Activated CD4-positive, alpha-beta memory T cell treated with anti-CD3 and anti-CD28 coated beads for 36 hours (primary cell): Measurements from ENCODE around the gene DDX46. TPM values are rescaled to one million over a fixed set of nuclear protein-coding genes. Genes with fewer than 3 reads are reported as not detected.
"Not testable (repeated sequence)": the region's sequence is repeated elsewhere in the genome, so short reads cannot be mapped to it uniquely, and the experiment has no call there.

Experiments
- CTCF ChIA-PET: fragments of 350-600 bp; sonication (Branson Sonifier 250); formaldehyde crosslinking; loops from one replicate; lab custom pipeline; 2021; ENCODE audit warnings: antibody characterized with exemption, inconsistent platforms; lab: Charles Lee
- POLR2A ChIA-PET: fragments of 350-600 bp; sonication (Branson Sonifier 250); formaldehyde crosslinking; loops from one replicate; lab custom pipeline; 2021; ENCODE audit warnings: antibody characterized with exemption; lab: Charles Lee
- DNase-seq: peaks from one replicate; pipeline ENCODE4 v3.0.0-alpha.2; 2020
- H3K27ac Mint-ChIP-seq: one replicate; pipeline ENCODE4 v1.8.0; 2021; ENCODE audit warnings: mixed read lengths
- H3K27me3 Mint-ChIP-seq: one replicate; pipeline ENCODE4 v1.8.0; 2021; ENCODE audit warnings: mixed read lengths
- H3K36me3 Mint-ChIP-seq: one replicate; pipeline ENCODE4 v1.8.0; 2021; ENCODE audit warnings: mixed read lengths
- H3K4me1 Mint-ChIP-seq: one replicate; pipeline ENCODE4 v1.8.0; 2021; ENCODE audit warnings: low read depth, mixed read lengths
- H3K4me3 Mint-ChIP-seq: one replicate; pipeline ENCODE4 v1.8.0; 2021; ENCODE audit warnings: mild to moderate bottlenecking, mixed read lengths
- H3K9me3 Mint-ChIP-seq: one replicate; pipeline ENCODE4 v1.8.0; 2021; ENCODE audit warnings: mixed read lengths
- intact Hi-C: fragments of 100-400 bp; cut with micrococcal nuclease; formaldehyde crosslinking; loops from one replicate; pipeline ENCODE4 v1.15.1; 2023
- total RNA-seq, 2 experiments: library from RNA; stranded (reverse); gene quantifications; one replicate each; pipeline ENCODE4 v1.2.3, GENCODE V29; 2021

Gene DDX46
- total RNA-seq, 2 experiments from 2014 or later, result 67.4 to 68.0 TPM

DNA sequence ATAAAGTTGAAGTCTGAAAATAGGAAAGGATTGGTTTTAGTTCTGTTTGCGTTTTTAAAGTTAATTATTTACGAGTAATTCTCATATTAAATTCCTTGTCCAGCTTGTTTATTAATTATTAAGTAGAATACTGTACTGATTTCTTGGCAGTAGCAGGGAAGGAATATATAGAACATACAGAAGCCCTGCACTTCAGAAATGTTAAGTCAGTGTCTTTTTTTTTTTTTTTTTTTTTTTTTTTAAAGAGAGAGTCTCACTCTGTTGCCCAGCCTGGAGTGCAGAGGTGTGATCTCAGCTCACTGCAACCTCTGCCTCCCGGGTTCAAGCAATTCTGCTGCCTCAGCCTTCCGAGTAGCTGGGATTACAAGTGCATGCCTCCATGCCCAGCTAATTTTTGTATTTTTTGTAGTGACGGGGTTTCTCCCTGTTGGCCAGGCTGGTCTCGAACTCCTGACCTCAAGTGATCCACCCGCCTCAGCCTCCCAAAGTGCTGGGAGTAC lies 90.9 kb downstream of the DDX46 start:
- intact Hi-C loops, DNase-seq, H3K4me3 Mint-ChIP-seq, H3K27me3 Mint-ChIP-seq, H3K9me3 Mint-ChIP-seq: not testable (repeated sequence)
- CTCF ChIA-PET, result interaction anchor here (0.8 to 1.4 kb wide), 2 partner anchors 55 to 65 kb away, joined by 3 to 5 read pairs; partner anchors contain the start of gene PCBD2
- Mint-ChIP-seq H3K27ac (peak overlapping the region; percentile 13), H3K4me1 (peaks cover 35% of the 10 kb centered on the region), H3K36me3 (peaks cover 18% of the 10 kb centered on the region)
- POLR2A ChIA-PET, result interaction anchor here (0.9 to 1.4 kb wide), 3 partner anchors 24 to 55 kb away, joined by 3 to 7 read pairs (median 7); partner anchors contain the start of genes PCBD2 and TXNDC15

DNA sequence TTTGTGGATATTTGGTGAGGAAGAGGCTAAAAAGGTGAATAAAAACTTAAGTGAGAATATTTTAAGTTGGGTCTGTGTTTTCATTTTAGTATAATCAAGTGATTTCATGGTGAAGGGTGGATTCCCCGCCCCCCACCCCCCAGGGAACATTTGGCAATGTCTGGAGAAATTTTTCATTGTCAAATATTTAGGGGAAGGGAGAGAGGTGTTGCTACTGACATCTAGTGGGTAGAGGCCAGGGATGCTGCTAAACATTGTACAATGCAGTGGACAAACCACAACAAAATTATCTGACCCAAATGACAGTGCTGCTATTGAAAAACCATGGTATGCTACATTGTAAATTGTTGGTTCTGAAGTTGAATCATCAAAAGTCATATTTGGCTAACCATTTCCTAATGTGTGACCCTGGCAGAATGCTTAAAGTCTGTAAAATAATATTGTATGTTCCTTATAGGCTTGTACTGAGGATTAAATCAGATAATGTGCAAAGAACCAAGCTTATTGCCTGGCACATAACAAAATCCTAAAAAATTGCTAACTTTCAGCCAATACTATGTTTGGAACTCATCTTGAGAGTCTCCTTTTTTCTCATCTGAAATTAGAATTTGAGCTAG lies 92.8 kb downstream of the DDX46 start:
- no peak for DNase-seq
- no peak overlapping the region for H3K27ac Mint-ChIP-seq
- H3K9me3 Mint-ChIP-seq, result no peaks in the 10 kb centered on the region
- no peaks in the 10 kb centered on the region for H3K27me3 Mint-ChIP-seq
- CTCF ChIA-PET, result interaction anchor here (0.7 to 2.0 kb wide), 5 partner anchors 9 to 675 kb away, joined by 3 to 6 read pairs (median 3); partner anchors contain the start of genes CAMLG, PCBD2 and SKP1
- H3K36me3 Mint-ChIP-seq, result peaks cover 30% of the 10 kb centered on the region
- H3K4me3 Mint-ChIP-seq, result no peak overlapping the region
- intact Hi-C loops, result no loop called here
- POLR2A ChIA-PET, result no interaction called here
- H3K4me1 Mint-ChIP-seq, result peaks cover 25% of the 10 kb centered on the region

DNA sequence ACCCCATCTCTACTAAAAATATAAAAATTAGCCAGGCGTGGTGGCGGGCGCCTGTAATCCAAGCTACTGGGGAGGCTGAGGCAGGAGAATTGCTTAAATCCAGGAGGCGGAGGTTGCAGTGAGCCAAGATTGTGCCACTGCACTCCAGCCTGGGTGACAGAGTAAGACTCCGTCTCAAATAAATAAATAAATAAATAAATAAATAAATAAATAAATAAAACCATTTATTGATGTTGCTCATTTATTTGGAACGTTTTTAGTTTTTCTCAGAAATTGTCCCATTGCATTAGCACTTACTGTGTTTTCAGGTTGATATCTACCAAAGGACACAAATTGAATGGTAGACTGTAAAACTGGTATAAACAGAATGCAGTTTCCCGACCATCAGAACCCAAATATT lies 97.9 kb downstream of the DDX46 start:
- H3K9me3 Mint-ChIP-seq, H3K4me1 Mint-ChIP-seq, POLR2A ChIA-PET, H3K4me3 Mint-ChIP-seq, intact Hi-C loops, DNase-seq, H3K27me3 Mint-ChIP-seq, H3K27ac Mint-ChIP-seq: not testable (repeated sequence)
- CTCF ChIA-PET, result interaction anchor here (1.0 kb wide), 1 partner anchor 48 kb away, joined by 3 read pairs; no protein-coding TSS in a partner anchor
- peaks cover 30% of the 10 kb centered on the region for H3K36me3 Mint-ChIP-seq

DNA sequence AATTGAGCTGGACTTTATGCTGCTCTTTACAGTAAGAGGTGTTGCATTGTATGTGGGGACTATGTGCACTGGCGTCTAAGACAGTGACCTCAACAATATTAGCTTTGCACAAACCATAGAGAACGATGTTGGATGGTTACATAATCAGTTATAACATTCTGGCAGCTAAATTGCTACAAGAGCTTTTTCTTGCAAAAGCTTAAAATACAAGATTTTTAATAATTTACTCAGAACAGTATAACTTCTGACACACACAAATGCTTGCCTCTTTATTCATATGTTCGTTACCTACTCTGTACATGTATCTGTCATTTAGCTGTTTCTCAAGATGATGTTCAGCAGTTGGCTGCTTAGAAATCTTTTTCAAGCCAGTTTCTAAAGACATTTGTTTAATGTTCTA lies 98.8 kb downstream of the DDX46 start:
- POLR2A ChIA-PET, result interaction anchor here (0.8 kb wide), 1 partner anchor 10 kb away, joined by 3 read pairs; no protein-coding TSS in a partner anchor

DNA sequence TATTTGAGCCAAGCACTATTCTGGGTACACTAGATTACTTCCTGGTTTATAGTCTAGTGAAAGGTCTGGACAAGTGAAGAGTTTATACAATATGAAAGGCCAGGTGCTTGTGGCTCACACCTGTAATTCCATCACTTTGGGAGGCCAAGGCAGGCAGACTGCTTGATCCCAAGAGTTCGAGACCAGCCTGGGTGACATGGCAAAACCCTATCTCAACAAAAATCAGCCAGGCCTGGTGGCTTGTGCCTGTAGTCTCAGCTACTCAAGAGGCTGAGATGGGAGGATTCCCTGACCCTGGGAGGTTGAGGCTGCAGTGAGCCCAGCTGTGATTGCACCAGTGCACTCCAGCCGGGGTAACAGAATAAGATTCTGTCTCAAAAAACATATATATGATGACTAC lies 106.1 kb downstream of the DDX46 start:
- no peak overlapping the region for H3K4me3 Mint-ChIP-seq
- H3K9me3 Mint-ChIP-seq, result no peaks in the 10 kb centered on the region
- CTCF ChIA-PET, result interaction anchor here (0.9 to 1.8 kb wide), 3 partner anchors 9 to 40 kb away, joined by 3 to 4 read pairs (median 3); partner anchors contain the start of gene PCBD2
- no peaks in the 10 kb centered on the region for H3K27me3 Mint-ChIP-seq
- H3K4me1 Mint-ChIP-seq, result no peaks in the 10 kb centered on the region
- intact Hi-C loops, result no loop called here
- POLR2A ChIA-PET, result interaction anchor here (0.9 to 1.2 kb wide), 2 partner anchors 9 to 37 kb away, joined by 3 read pairs; partner anchors contain the start of gene TXNDC15
- no peak overlapping the region for H3K27ac Mint-ChIP-seq
- no peak for DNase-seq
- H3K36me3 Mint-ChIP-seq, result peaks cover 7% of the 10 kb centered on the region

More for the DNA sequence above, 98.8 kb downstream of the DDX46 start:
- DNase-seq, result no peak
- peaks cover 28% of the 10 kb centered on the region for H3K36me3 Mint-ChIP-seq
- CTCF ChIA-PET, result no interaction called here
- H3K27ac Mint-ChIP-seq, result no peak overlapping the region
- H3K27me3 Mint-ChIP-seq, result no peaks in the 10 kb centered on the region
- intact Hi-C loops, result no loop called here
- no peak overlapping the region for H3K4me3 Mint-ChIP-seq
- peaks cover 6% of the 10 kb centered on the region for H3K4me1 Mint-ChIP-seq
- no peaks in the 10 kb centered on the region for H3K9me3 Mint-ChIP-seq

DNA sequence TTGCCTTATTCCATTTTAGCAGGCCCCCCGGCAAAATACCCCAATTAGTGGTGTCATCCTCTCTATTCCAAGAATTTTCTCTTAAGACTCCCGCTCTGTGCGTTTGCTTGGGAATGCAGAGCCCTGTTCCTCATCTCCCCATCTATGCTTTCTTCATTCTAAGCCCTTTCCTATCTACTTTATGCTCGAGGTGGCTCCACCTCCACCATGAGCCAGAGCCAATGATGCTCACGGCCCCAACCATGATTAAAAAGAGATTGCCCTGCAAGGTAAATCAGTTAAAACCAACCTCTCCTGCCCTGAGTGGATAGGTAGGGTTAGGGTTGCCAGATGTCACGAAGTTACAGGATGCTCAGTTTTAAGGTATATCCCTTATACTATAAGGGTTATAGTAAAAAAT lies 114.9 kb downstream of the DDX46 start:
- peaks cover 11% of the 10 kb centered on the region for H3K36me3 Mint-ChIP-seq
- no peaks in the 10 kb centered on the region for H3K27me3 Mint-ChIP-seq
- no peaks in the 10 kb centered on the region for H3K9me3 Mint-ChIP-seq
- CTCF ChIA-PET, result interaction anchor here (0.9 to 2.7 kb wide), 6 partner anchors 10 to 584 kb away, joined by 3 to 19 read pairs (median 4); partner anchors contain the start of genes CAMLG and PCBD2
- peak overlapping the region; percentile 95 for H3K4me3 Mint-ChIP-seq
- peaks cover 33% of the 10 kb centered on the region for H3K4me1 Mint-ChIP-seq
- peak overlapping the region; percentile 94 for H3K27ac Mint-ChIP-seq
- DNase-seq, result peak; percentile 51
- intact Hi-C loops, result no loop called here
- POLR2A ChIA-PET, result interaction anchor here (0.6 to 3.0 kb wide), 9 partner anchors 9 to 135 kb away, joined by 3 to 30 read pairs (median 3); partner anchors contain the start of genes C5orf24, CAMLG and PCBD2

DNA sequence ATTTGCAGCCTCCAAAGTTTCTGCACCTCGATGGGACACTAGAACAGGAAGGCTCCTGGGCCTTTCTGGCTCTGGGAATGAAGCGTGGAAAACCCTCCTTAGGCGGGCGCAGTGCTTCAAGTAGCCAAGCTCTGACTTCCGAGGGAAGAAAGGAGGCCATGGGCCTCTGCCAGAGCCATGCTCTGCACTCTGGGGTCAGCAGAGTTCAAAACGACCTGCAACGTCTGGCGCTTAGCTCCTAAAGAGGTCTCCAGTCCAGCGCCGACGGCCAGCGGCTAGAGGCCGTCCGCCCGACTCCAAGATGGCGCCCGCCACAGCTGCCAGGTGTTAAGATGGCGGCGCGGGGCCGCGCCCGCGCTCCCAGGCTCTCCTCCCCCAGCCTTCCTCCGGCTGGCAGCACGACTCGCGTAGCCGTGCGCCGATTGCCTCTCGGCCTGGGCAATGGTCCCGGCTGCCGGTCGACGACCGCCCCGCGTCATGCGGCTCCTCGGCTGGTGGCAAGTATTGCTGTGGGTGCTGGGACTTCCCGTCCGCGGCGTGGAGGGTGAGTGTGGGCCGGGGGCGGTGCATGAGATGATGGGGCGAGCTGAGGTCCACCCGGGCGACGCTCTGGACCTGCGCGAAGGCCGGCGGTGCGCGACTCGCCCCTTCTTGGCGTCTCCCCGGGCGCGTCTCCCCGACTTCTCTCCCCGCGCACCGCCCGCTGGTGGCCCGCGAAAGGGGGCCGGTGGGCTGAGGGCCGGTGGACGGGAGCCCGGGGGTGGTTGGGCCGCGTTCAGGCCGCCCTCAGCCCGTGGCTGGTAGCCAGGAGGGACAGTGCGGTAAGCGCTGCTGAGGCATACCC lies 115.6 kb downstream of the DDX46 start, which contains the start of gene TXNDC15:
TXNDC15 (plus strand) TSS at position 385 of the 844 bp plus-strand sequence; CDS start at position 442, 57 bp downstream.
- peaks cover 11% of the 10 kb centered on the region for H3K36me3 Mint-ChIP-seq
- DNase-seq, result peak; percentile 89
- intact Hi-C loops, result loop anchor here (1.0 kb wide), 5 partner anchors 28 to 226 kb away; partner anchors contain the start of genes CAMLG, DDX46, PCBD2 and SEC24A
- H3K27me3 Mint-ChIP-seq, result no peaks in the 10 kb centered on the region
- ChIA-PET POLR2A (interaction anchor here (0.6 to 3.0 kb wide), 9 partner anchors 9 to 136 kb away, joined by 3 to 30 read pairs (median 3); partner anchors contain the start of genes C5orf24, CAMLG and PCBD2), CTCF (interaction anchor here (0.9 to 2.7 kb wide), 6 partner anchors 11 to 585 kb away, joined by 3 to 19 read pairs (median 4); partner anchors contain the start of genes CAMLG and PCBD2)
- peak within 1 kb of the TSS; percentile 95 for H3K4me3 Mint-ChIP-seq
- peak within 1 kb of the TSS; percentile 94 for H3K27ac Mint-ChIP-seq
- H3K4me1 Mint-ChIP-seq, result peaks cover 36% of the 10 kb centered on the region
- no peaks in the 10 kb centered on the region for H3K9me3 Mint-ChIP-seq

DNA sequence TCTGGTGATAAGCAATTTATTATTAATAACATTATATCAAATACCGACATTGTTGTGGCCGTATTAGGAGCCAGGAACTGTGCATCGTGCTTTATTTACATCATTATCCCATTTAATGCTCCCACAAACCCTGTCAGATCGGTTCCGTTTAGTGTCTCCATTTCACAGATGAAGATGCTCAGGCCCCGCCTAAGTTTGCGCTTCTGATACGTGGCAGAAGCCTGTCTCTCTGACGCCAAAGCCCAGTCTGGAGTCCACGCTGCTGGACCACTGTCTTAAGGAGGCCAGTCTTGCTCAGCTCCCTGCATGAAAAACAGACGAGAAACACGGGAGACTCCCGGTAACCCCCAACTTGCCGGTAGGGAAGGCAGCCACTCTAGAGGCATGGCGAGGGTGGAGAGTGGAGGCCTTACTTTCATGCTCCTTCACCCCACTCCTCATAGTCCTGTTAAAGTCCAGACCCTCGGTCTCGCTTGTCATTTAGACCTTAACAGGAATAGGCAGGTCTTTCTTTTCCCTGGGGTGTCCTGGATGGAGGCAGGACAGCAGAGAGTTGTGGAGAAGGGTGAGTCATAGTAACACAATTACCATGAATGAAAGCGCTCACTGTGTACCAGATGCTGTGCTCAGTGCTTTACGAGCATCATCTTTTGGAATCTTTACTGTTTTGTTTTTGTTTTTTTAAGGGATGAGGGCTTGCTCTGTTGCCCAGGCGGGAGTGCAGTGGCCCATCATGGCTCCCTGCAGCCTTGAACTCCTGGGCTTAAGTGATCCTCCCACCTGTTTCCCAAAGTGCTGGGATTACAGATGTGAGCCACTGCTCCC lies 116.5 kb downstream of the DDX46 start:
- H3K9me3 Mint-ChIP-seq, result no peaks in the 10 kb centered on the region
- CTCF ChIA-PET, result interaction anchor here (1.6 to 2.7 kb wide), 3 partner anchors 28 to 30 kb away, joined by 6 to 19 read pairs (median 7); partner anchors contain the start of gene PCBD2
- no peaks in the 10 kb centered on the region for H3K27me3 Mint-ChIP-seq

DNA sequence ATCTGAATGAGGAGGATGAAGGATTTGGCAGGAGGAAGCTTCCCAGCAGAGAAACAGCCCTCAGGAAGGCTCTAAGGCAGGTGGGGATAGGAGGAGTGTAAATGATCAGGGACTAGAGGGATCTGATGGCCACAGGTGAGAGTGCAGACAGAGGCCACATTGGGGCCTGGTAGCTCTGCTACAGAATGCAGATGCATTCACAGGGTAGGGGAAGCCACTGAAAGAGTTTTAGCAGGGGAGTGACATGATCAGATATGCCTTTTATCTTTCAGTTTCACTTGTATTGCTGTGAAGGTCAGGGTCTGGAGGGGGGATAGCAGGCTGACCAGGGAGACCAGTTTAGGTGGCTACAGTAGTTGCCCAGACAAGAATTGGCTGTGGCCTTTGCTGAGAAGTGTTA lies 118.6 kb downstream of the DDX46 start:
- no peak overlapping the region for H3K4me3 Mint-ChIP-seq
- H3K27me3 Mint-ChIP-seq, result no peaks in the 10 kb centered on the region
- H3K9me3 Mint-ChIP-seq, result no peaks in the 10 kb centered on the region
- POLR2A ChIA-PET, result no interaction called here
- CTCF ChIA-PET, result interaction anchor here (0.7 kb wide), 1 partner anchor 29 kb away, joined by 3 read pairs; no protein-coding TSS in a partner anchor
- DNase-seq, result no peak
- peaks cover 43% of the 10 kb centered on the region for H3K4me1 Mint-ChIP-seq
- peaks cover 14% of the 10 kb centered on the region for H3K36me3 Mint-ChIP-seq
- intact Hi-C loops, result no loop called here
- peak overlapping the region; percentile 52 for H3K27ac Mint-ChIP-seq

More for the DNA sequence above, 116.5 kb downstream of the DDX46 start:
- peak; percentile 62 for DNase-seq
- intact Hi-C loops, result loop anchor here (1.0 kb wide), 5 partner anchors 29 to 227 kb away; partner anchors contain the start of genes CAMLG, DDX46, PCBD2 and SEC24A
- Mint-ChIP-seq H3K4me3 (peak overlapping the region; percentile 95), H3K4me1 (peaks cover 38% of the 10 kb centered on the region), H3K36me3 (peaks cover 11% of the 10 kb centered on the region), H3K27ac (peak overlapping the region; percentile 94)
- POLR2A ChIA-PET, result interaction anchor here (2.3 to 3.0 kb wide), 2 partner anchors 30 kb away, joined by 16 to 30 read pairs; partner anchors contain the start of genes C5orf24 and PCBD2

DNA sequence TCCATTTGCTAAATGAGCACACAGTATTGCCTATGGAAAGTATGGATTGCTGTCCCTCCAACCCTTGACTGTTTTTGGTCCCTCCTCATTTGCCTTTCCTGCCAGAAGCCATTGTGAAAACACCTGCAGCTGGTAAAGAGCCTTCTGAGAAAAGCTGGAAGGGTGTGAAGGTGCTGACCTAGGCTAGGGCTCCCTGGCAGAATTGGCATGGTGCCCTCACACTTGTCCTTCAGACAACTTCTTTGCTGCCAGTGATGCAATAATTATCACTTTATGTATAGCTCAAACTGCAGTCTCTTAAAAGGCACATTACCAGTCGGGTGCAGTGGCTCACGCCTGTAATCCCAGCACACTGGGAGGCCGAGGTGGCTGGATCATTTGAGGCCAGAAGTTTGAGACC lies 119.8 kb downstream of the DDX46 start:
- H3K27me3 Mint-ChIP-seq, result no peaks in the 10 kb centered on the region
- DNase-seq, result no peak
- intact Hi-C loops, result no loop called here
- no peak overlapping the region for H3K4me3 Mint-ChIP-seq
- peaks cover 14% of the 10 kb centered on the region for H3K36me3 Mint-ChIP-seq
- H3K27ac Mint-ChIP-seq, result no peak overlapping the region
- no peaks in the 10 kb centered on the region for H3K9me3 Mint-ChIP-seq
- ChIA-PET POLR2A (no interaction called here), CTCF (interaction anchor here (2.2 kb wide), 1 partner anchor 26 kb away, joined by 5 read pairs; the partner anchor contains the start of gene PCBD2)
- H3K4me1 Mint-ChIP-seq, result peaks cover 40% of the 10 kb centered on the region
